ENCODE data around the gene FRMD6.
A peak's percentile ranks its signal among the peaks of the same experiment; 100 is the strongest.

FRMD6 gene

DNA sequence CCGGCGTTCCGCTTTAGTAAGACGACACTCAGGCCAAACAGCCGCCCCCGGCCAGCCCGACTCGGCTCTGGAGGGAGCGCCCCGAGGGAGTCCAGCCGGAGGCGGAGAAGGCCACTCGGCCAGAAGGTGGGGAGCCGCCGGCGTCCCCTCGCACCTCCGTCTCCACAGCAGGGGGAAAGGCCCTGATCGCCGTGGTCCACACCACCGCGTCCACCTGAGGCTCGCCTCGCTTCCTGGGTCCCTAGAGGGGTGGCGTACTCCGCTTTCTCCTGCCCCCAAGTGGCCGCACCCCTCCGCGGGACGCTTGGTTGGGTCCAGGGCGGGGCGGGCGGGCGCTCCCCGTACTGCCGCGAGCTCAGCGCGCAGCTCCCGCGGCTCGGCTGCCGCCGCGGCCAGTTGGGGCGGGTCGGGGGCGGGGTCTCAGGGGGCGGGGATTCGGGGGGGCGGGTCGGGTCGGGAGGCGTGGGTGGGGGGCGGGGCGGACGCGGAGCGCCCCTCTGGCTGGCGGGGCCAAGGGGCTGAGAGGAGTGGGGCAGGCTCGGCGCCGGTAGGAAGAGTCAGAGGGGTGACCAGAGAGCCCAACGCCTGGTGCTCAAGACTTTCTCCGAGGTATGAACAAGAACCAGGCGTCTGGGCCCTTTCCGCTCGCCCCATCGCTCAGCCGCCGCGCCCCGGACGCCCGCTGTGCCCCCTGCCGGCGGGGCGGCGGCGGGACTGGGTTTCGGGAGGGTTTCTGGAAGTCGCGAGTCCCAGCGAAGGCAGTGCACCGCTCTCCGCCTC is at the start of gene FRMD6:
Gene FRMD6 (plus strand): TSS at position 523 of the 780 bp plus-strand sequence. CDS start 37,927 bp downstream, outside the sequence.
- H3K27ac ChIP-seq (ENCODE audit: low read depth, low read length), result peak within 1 kb of the TSS; percentile 93
- no peaks in the 10 kb centered on the region for H3K9me3 ChIP-seq (ENCODE audit: control insufficient read depth in 1 of 2, low read length in 2 of 2)
- no peaks in the 10 kb centered on the region for H3K36me3 ChIP-seq (ENCODE audit: control insufficient read depth in 1 of 2, insufficient read depth in 2 of 2, low read length in 2 of 2)
- peak within 1 kb of the TSS; percentile 72 to 91 for H3K9ac ChIP-seq (ENCODE audit: low read depth in 1 of 2, low read length in 2 of 2)
- peaks cover 3 to 12% of the 10 kb centered on the region in 2 donors for H3K27me3 ChIP-seq (ENCODE audit: control insufficient read depth in 1 of 2, insufficient read depth in 2 of 2, low read length in 2 of 2)
- peaks cover 8 to 15% of the 10 kb centered on the region in 2 donors for H3K4me1 ChIP-seq (ENCODE audit: control insufficient read depth in 1 of 2, insufficient read depth in 2 of 2, low read length in 2 of 2)
- H3K4me3 ChIP-seq (ENCODE audit: low read depth in 1 of 2, low read length in 2 of 2), result peak within 1 kb of the TSS; percentile 76 to 85

DNA sequence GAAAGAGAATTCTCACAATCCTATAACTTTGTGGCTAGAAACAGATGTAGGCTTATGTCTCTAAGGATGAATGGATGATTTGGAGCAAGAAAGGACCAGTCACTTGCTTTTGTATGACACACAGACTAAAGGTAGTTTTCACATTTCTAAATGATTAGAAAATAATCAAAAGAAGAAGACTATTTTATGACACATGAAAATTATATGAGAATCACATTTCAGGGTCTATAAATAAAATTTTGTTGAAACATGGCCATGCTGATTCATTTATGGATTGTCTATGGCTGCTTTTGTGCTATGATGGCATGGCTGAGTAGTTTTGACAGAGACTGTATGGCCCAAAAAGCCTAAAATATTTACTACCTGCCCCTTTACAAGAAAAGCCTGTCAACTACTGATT is 49.4 kb upstream of the FRMD6 start:
- no peak overlapping the region for H3K27ac ChIP-seq (ENCODE audit: low read depth, low read length)
- H3K27me3 ChIP-seq (ENCODE audit: control insufficient read depth in 1 of 2, insufficient read depth in 2 of 2, low read length in 2 of 2), result no peaks in the 10 kb centered on the region
- H3K36me3 ChIP-seq (ENCODE audit: control insufficient read depth in 1 of 2, insufficient read depth in 2 of 2, low read length in 2 of 2), result no peaks in the 10 kb centered on the region
- no peaks in the 10 kb centered on the region for H3K9me3 ChIP-seq (ENCODE audit: control insufficient read depth in 1 of 2, low read length in 2 of 2)
- H3K4me1 ChIP-seq (ENCODE audit: control insufficient read depth in 1 of 2, insufficient read depth in 2 of 2, low read length in 2 of 2), result no peaks in the 10 kb centered on the region
- H3K9ac ChIP-seq (ENCODE audit: low read depth in 1 of 2, low read length in 2 of 2), result no peak overlapping the region
- no peak overlapping the region for H3K4me3 ChIP-seq (ENCODE audit: low read depth in 1 of 2, low read length in 2 of 2)

DNA sequence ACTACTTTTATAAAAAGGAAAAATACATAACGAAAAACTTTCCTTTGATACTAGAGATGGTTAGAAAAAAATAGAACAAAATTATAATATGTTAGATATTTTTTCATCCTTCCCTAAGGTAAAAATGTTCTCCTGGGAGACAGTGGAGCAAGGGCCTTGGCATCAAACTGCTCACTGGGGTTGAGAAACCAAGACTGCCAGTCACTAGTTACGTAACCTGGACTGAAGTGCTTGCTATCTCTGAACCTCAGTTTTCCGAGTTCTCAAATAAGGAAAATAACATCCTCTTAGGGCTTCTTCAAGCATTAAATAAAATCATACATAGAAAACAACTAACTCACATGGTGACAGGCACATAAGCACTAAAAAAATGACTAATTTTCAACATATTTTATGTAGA is 48.2 kb upstream of the FRMD6 start:
- H3K4me3 ChIP-seq (ENCODE audit: low read depth in 1 of 2, low read length in 2 of 2), result no peak overlapping the region
- H3K4me1 ChIP-seq (ENCODE audit: control insufficient read depth in 1 of 2, insufficient read depth in 2 of 2, low read length in 2 of 2), result no peaks in the 10 kb centered on the region
- no peaks in the 10 kb centered on the region for H3K9me3 ChIP-seq (ENCODE audit: control insufficient read depth in 1 of 2, low read length in 2 of 2)
- peaks cover 0 to 3% of the 10 kb centered on the region in 2 donors for H3K27me3 ChIP-seq (ENCODE audit: control insufficient read depth in 1 of 2, insufficient read depth in 2 of 2, low read length in 2 of 2)
- H3K36me3 ChIP-seq (ENCODE audit: control insufficient read depth in 1 of 2, insufficient read depth in 2 of 2, low read length in 2 of 2), result no peaks in the 10 kb centered on the region
- H3K27ac ChIP-seq (ENCODE audit: low read depth, low read length), result no peak overlapping the region
- H3K9ac ChIP-seq (ENCODE audit: low read depth in 1 of 2, low read length in 2 of 2), result no peak overlapping the region

DNA sequence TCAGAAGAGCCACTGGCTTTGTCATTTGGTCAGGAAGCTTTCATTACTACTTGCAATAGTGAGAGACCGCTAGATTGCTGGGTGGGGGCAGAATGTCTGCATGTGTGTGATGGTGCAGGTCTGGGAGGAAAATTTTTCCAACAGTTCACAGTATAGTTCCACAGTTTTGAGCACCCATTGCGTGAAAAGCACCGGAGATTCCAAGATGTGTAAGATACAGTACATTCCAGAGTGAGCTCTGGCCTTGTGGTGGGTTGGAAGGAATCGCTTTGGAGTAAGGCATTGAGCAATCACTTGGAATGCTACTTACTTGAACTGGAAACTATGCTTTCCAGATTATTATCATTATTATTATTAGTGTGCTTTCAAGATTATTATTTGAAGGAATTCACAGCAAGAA is 47.6 kb upstream of the FRMD6 start:
- Histone ChIP-seq H3K9me3 (ENCODE audit: control insufficient read depth in 1 of 2, low read length in 2 of 2) (no peaks in the 10 kb centered on the region), H3K4me1 (ENCODE audit: control insufficient read depth in 1 of 2, insufficient read depth in 2 of 2, low read length in 2 of 2) (no peaks in the 10 kb centered on the region), H3K4me3 (ENCODE audit: low read depth in 1 of 2, low read length in 2 of 2) (no peak overlapping the region), H3K27ac (ENCODE audit: low read depth, low read length) (no peak overlapping the region), H3K27me3 (ENCODE audit: control insufficient read depth in 1 of 2, insufficient read depth in 2 of 2, low read length in 2 of 2) (peaks cover 0 to 3% of the 10 kb centered on the region in 2 donors), H3K9ac (ENCODE audit: low read depth in 1 of 2, low read length in 2 of 2) (no peak overlapping the region), H3K36me3 (ENCODE audit: control insufficient read depth in 1 of 2, insufficient read depth in 2 of 2, low read length in 2 of 2) (no peaks in the 10 kb centered on the region)

DNA sequence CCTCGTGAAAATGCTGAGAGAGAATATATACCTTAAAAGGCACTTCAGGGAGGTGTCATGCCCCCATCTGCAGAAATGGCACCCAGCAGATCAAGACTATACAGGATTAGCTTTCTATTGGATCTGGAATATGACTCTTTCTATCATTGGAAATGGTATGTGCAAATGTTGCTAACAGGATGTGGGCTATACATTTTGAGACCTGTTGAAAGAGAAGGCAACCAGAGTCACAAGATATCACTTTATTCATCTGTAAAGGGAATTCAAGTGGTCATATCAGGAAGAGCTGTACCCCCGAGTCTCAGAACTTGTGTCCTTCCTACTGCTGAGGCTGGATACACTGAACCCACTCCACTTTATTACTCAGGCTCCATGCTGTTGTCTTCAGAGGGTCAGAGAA is 46.1 kb upstream of the FRMD6 start:
- no peak overlapping the region for H3K4me3 ChIP-seq (ENCODE audit: low read depth in 1 of 2, low read length in 2 of 2)
- H3K4me1 ChIP-seq (ENCODE audit: control insufficient read depth in 1 of 2, insufficient read depth in 2 of 2, low read length in 2 of 2), result no peaks in the 10 kb centered on the region
- H3K9ac ChIP-seq (ENCODE audit: low read depth in 1 of 2, low read length in 2 of 2), result no peak overlapping the region
- H3K27ac ChIP-seq (ENCODE audit: low read depth, low read length), result no peak overlapping the region
- H3K9me3 ChIP-seq (ENCODE audit: control insufficient read depth in 1 of 2, low read length in 2 of 2), result no peaks in the 10 kb centered on the region
- peaks cover 0 to 3% of the 10 kb centered on the region in 2 donors for H3K27me3 ChIP-seq (ENCODE audit: control insufficient read depth in 1 of 2, insufficient read depth in 2 of 2, low read length in 2 of 2)
- no peaks in the 10 kb centered on the region for H3K36me3 ChIP-seq (ENCODE audit: control insufficient read depth in 1 of 2, insufficient read depth in 2 of 2, low read length in 2 of 2)

DNA sequence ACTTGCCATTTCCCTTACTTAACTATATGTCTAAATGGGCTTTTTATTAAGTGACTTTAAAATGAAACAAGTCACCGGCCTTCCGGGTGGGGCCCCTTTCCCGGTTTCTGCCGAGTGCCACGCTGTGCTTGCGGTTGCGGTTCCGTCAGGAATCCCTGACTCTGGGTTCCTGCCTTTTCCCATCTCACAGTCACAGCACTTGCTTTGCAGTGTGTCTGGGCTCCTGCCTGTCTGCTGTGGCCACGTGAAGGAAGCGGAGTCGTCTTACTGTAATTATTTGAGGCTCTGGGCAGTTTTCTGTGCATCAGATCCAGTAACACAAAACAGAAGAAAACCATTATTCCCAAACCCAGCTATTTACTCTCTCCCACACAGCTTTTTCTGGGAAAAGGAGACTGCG is 44.0 kb upstream of the FRMD6 start:
- H3K4me3 ChIP-seq (ENCODE audit: low read depth in 1 of 2, low read length in 2 of 2), result no peak overlapping the region
- H3K36me3 ChIP-seq (ENCODE audit: control insufficient read depth in 1 of 2, insufficient read depth in 2 of 2, low read length in 2 of 2), result no peaks in the 10 kb centered on the region

DNA sequence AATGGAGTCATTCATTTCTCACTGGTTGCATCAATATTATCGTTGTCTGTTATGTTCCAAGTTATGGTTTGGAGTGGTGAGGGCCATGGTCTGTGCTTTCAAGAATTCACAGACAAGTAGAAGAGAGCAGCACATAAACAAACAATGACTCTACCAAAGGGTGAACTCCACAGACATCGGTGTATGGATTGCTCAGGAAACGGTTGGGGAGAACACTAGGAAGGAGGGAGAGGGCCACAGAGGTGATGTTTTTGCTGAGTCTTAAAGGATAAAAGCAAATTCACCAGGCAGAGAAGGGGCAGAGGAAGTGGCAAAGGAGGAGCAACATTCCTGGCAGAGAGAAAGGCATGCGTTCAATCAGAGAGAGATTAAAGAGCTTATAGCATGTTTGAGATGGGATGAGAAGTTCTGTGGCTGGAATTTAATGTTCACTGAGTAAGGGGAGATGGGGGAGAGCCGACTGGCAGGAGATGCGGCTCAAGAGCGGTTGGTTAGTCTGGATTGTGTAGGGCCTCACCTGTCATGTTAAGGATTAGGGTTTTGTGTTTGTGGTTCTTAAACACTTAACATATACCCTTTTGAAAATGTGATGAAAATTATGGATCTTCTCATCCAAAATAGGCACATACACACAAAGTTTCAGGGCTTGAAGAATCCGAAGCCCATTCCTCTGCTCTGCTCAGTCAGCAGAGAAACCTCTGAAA is 42.3 kb upstream of the FRMD6 start:
- H3K36me3 ChIP-seq (ENCODE audit: control insufficient read depth in 1 of 2, insufficient read depth in 2 of 2, low read length in 2 of 2), result no peaks in the 10 kb centered on the region
- H3K27ac ChIP-seq (ENCODE audit: low read depth, low read length), result no peak overlapping the region
- no peaks in the 10 kb centered on the region for H3K4me1 ChIP-seq (ENCODE audit: control insufficient read depth in 1 of 2, insufficient read depth in 2 of 2, low read length in 2 of 2)
- H3K4me3 ChIP-seq (ENCODE audit: low read depth in 1 of 2, low read length in 2 of 2), result no peak overlapping the region
- H3K9me3 ChIP-seq (ENCODE audit: control insufficient read depth in 1 of 2, low read length in 2 of 2), result no peaks in the 10 kb centered on the region
- H3K9ac ChIP-seq (ENCODE audit: low read depth in 1 of 2, low read length in 2 of 2), result no peak overlapping the region
- H3K27me3 ChIP-seq (ENCODE audit: control insufficient read depth in 1 of 2, insufficient read depth in 2 of 2, low read length in 2 of 2), result peaks cover 0 to 3% of the 10 kb centered on the region in 2 donors

More for the DNA sequence above, 44.0 kb upstream of the FRMD6 start:
- Histone ChIP-seq H3K9ac (ENCODE audit: low read depth in 1 of 2, low read length in 2 of 2) (no peak overlapping the region), H3K4me1 (ENCODE audit: control insufficient read depth in 1 of 2, insufficient read depth in 2 of 2, low read length in 2 of 2) (no peaks in the 10 kb centered on the region), H3K27ac (ENCODE audit: low read depth, low read length) (no peak overlapping the region), H3K27me3 (ENCODE audit: control insufficient read depth in 1 of 2, insufficient read depth in 2 of 2, low read length in 2 of 2) (peaks cover 0 to 3% of the 10 kb centered on the region in 2 donors), H3K9me3 (ENCODE audit: control insufficient read depth in 1 of 2, low read length in 2 of 2) (no peaks in the 10 kb centered on the region)

DNA sequence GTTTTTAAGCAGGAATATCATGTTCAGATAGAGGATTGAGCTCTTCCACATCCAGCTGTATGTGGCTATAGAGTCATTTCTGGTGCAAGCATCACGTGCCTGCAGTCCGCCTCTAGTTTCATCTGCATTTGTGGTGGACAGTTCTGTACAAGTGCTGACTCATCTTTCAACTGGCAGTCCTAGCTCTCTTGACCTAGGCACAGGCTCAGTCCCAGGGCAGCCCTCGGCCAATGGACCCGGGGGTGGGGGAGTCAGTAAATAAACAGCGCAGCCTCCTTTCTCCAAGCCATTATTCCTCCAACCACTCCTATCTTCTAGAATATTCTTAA is 41.8 kb upstream of the FRMD6 start:
- H3K4me1 ChIP-seq (ENCODE audit: control insufficient read depth in 1 of 2, insufficient read depth in 2 of 2, low read length in 2 of 2), result no peaks in the 10 kb centered on the region
- no peaks in the 10 kb centered on the region for H3K9me3 ChIP-seq (ENCODE audit: control insufficient read depth in 1 of 2, low read length in 2 of 2)
- H3K36me3 ChIP-seq (ENCODE audit: control insufficient read depth in 1 of 2, insufficient read depth in 2 of 2, low read length in 2 of 2), result no peaks in the 10 kb centered on the region
- no peak overlapping the region for H3K27ac ChIP-seq (ENCODE audit: low read depth, low read length)
- no peak overlapping the region for H3K9ac ChIP-seq (ENCODE audit: low read depth in 1 of 2, low read length in 2 of 2)
- no peak overlapping the region for H3K4me3 ChIP-seq (ENCODE audit: low read depth in 1 of 2, low read length in 2 of 2)
- H3K27me3 ChIP-seq (ENCODE audit: control insufficient read depth in 1 of 2, insufficient read depth in 2 of 2, low read length in 2 of 2), result peaks cover 0 to 3% of the 10 kb centered on the region in 2 donors

DNA sequence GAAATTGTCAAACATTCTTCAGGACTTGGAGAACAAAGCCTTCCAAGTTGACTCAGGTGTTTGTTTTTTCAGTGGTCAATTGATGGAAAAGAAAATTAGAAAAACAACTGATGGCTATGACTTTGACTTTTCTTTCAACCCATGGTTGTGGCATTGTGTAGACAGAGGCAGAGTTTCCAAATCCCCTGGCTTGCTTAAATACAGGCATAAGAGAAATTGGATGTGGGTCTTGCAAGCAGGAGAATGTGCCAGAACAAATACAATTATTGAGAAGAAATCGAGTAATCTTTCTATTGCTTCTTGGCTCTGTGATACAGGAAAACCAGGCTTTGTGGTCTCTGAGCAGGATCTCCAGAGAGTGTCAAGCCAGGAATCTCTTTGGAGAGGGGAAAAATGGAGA is 40.9 kb upstream of the FRMD6 start:
- Histone ChIP-seq H3K9me3 (ENCODE audit: control insufficient read depth in 1 of 2, low read length in 2 of 2) (no peaks in the 10 kb centered on the region), H3K36me3 (ENCODE audit: control insufficient read depth in 1 of 2, insufficient read depth in 2 of 2, low read length in 2 of 2) (no peaks in the 10 kb centered on the region), H3K27ac (ENCODE audit: low read depth, low read length) (no peak overlapping the region), H3K27me3 (ENCODE audit: control insufficient read depth in 1 of 2, insufficient read depth in 2 of 2, low read length in 2 of 2) (peaks cover 0 to 3% of the 10 kb centered on the region in 2 donors), H3K4me3 (ENCODE audit: low read depth in 1 of 2, low read length in 2 of 2) (no peak overlapping the region), H3K9ac (ENCODE audit: low read depth in 1 of 2, low read length in 2 of 2) (no peak overlapping the region), H3K4me1 (ENCODE audit: control insufficient read depth in 1 of 2, insufficient read depth in 2 of 2, low read length in 2 of 2) (no peaks in the 10 kb centered on the region)

DNA sequence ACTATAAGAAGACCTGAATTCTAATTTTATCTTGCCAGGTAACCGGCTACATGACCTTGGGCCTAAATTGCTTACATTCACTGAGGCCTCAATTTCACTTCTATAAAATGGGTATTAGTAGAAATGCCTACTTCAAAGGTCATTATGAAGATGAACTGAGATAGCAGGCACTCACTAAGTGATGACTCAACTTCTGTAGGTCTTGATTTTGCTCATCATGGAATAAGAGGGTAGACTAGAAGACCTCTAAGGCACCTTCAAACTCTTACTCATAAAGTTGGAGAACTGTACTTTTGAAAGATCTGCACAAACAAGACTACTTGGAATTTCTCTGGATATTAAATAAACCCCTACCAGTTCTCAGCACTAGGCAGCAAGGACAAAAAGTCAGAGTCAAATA is 39.3 kb upstream of the FRMD6 start:
- Histone ChIP-seq H3K27ac (ENCODE audit: low read depth, low read length) (no peak overlapping the region), H3K9me3 (ENCODE audit: control insufficient read depth in 1 of 2, low read length in 2 of 2) (no peaks in the 10 kb centered on the region), H3K27me3 (ENCODE audit: control insufficient read depth in 1 of 2, insufficient read depth in 2 of 2, low read length in 2 of 2) (peaks cover 0 to 3% of the 10 kb centered on the region in 2 donors)

More for the DNA sequence above, 39.3 kb upstream of the FRMD6 start:
- no peaks in the 10 kb centered on the region for H3K4me1 ChIP-seq (ENCODE audit: control insufficient read depth in 1 of 2, insufficient read depth in 2 of 2, low read length in 2 of 2)
- no peak overlapping the region for H3K9ac ChIP-seq (ENCODE audit: low read depth in 1 of 2, low read length in 2 of 2)
- no peak overlapping the region for H3K4me3 ChIP-seq (ENCODE audit: low read depth in 1 of 2, low read length in 2 of 2)
- no peaks in the 10 kb centered on the region for H3K36me3 ChIP-seq (ENCODE audit: control insufficient read depth in 1 of 2, insufficient read depth in 2 of 2, low read length in 2 of 2)
